H54 (cell line): ENCODE data around the gene ZFHX3.
A peak's percentile ranks its signal among the peaks of the same experiment; 100 is the strongest.

Source experiments
- DNase-seq: peaks from one replicate; pipeline ENCODE4 v3.0.0; 2011; ENCODE audit warnings: low spot score, mixed read lengths; ENCODE audit not compliant: insufficient read length
- FAIRE-seq: peaks from 3 replicates; lab custom pipeline; 2011; peaks lifted over from hg19 to GRCh38; lab: Jason Lieb, UNC
- POLR2A ChIP-seq: IDR thresholded peaks from 2 replicates; pipeline ENCODE4 v1.6.1; 2011; ENCODE audit warnings: low read depth, mild to moderate bottlenecking, low read length

ZFHX3 gene

DNA sequence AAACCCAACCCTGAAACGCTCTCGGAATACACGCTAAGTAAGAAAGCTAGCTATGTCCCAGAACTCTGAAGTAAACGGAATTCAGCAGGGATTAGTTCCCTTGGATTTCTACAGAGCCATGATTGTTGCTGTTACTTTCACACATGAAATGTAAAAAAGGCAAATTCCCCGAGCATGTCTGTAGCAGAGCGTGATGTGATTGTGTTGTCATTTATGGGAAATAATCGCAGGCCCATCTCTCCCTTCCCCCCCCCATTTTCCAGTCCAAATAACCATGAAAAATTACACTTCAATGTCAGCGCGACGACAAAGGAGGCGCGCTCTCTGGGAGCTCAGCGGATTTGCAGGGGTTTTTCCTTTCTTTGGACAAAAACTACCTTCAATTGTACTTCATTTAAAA, 209.0 kb downstream of the ZFHX3 start:
- FAIRE-seq (no peak), DNase-seq (no peak)
- TF ChIP-seq POLR2A, result no peak

DNA sequence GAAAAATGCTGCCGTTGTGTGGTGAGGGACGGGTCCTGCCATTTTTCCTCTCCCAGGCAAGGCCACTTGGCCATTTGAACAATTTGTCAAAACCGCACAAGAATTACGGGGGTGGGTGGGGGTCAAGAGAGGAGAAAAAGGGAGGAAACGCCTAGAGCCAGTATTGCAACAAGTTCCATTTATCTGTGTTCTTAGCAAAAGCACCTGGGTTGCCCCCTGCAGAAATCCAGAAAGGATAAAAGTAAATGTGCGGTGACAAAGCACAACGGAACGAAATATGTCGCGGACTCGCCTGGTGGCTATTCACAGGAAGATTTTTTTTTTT, 209.4 kb downstream of the ZFHX3 start:
- DNase-seq, result no peak
- no peak for FAIRE-seq
- TF ChIP-seq POLR2A, result no peak

DNA sequence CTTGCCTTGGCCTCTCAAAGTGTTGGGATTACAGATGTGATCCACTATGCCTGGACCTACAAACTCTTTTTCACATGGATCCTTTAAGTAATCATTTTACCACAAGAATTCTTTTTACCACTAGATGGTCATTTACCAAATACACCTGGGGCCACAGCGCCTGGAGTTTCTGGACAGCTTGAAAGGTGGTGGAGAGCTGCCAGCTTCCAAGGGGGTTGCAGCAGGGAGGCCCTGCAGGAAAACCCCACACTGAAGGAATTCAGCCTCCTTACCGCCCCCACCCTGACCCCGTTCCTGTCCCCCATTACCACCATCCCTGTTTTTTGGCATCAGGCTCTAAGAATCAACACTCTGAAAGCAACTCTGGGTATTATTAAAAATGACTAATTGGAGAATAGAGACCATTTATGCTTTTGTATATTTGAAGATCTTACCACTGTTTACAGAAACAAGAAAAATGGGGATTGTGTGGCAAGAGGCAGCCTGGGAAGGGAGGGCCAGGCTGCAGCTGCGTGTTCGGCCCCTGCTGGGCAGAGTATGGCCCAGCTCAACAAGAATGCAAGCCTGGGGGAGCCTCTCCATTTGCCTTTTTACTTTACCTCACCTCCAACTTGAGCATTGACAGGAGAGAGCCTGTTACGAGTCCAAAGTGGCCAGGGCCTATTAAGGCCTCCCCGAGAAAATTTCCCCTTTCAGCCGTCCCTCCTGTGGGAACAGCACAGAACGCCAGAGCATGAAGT, 209.9 kb downstream of the ZFHX3 start:
- DNase-seq, result no peak
- no peak for FAIRE-seq
- TF ChIP-seq POLR2A, result no peak

DNA sequence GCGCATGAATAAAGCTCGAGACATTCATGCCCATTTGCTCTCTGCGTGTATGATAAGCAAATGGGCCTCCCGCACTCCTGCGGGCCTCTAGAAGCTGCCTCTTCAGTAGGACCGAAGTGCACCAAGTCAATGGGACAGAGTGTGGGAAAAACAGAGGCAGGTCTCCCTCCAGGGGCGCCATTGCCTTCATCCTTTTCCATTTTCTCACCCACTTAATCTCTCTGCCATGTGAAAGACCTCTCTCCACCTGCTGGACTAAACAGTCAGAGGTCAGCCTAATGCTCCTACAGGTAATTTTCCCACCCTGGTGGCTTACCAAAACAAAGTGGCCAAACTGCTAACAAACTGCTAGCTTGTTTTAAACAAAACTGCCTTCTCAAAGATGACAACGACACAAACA, 210.9 kb downstream of the ZFHX3 start:
- no peak for TF ChIP-seq POLR2A
- FAIRE-seq, result no peak
- no peak for DNase-seq

DNA sequence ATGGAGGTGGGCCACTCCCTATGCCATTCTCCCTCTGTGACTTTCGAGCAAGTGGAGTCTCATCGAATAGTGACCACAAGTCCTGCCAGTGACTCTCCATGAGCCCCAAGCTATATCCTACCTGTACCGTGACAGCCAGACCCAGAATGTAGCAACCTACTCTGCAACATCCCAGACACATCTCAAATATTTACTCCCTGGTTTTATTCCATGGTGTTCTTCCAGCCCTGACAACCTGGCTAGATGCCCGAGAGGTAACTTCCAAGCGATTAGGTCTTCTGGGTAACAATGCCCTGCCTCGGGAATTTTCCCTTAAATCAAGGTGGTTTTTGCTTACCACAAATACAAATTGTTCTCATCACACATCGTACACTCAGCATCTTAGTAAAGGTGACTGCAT, 211.7 kb downstream of the ZFHX3 start:
- no peak for TF ChIP-seq POLR2A
- FAIRE-seq, result no peak

DNA sequence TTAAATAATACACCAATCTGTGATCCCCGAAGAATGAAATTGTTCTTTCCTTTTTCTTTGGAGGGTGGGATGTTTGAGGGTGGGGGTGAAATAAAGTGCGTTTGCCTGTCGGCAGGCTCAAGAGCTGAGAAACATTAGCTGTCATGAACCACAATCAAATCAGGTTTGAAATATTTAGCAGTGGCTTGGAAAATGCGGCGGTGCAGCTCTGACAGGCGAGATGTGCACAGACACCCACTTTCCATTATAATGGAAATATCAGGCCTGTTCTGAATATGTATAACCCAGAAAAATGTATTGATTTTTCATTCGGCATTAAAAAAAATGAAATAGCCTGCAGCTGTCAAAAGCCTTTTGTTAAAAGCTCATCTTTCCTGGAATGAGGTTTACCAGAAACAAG, 212.8 kb downstream of the ZFHX3 start:
- DNase-seq (no peak), FAIRE-seq (no peak)
- TF ChIP-seq POLR2A, result no peak

More for the DNA sequence above, 211.7 kb downstream of the ZFHX3 start:
- DNase-seq, result no peak

DNA sequence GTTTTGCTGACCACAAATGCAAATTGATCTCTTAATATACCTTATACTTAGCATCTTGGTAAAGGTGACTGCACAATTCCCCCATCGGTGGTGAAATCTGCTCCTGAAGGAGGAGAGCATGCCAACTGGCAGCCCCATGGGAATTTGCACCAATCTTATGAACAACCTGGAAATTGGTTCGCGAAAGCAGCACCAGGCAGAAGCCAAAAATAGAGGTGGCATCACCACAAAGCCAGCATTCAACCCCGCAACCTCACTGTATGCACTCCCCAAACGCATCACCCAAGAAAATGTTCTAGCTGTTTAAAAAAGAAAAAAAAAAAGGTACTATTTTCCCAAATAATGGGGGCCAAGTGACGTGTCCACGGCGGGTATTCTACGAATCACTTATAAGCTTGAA, 213.4 kb downstream of the ZFHX3 start:
- no peak for FAIRE-seq
- DNase-seq, result no peak
- no peak for TF ChIP-seq POLR2A

DNA sequence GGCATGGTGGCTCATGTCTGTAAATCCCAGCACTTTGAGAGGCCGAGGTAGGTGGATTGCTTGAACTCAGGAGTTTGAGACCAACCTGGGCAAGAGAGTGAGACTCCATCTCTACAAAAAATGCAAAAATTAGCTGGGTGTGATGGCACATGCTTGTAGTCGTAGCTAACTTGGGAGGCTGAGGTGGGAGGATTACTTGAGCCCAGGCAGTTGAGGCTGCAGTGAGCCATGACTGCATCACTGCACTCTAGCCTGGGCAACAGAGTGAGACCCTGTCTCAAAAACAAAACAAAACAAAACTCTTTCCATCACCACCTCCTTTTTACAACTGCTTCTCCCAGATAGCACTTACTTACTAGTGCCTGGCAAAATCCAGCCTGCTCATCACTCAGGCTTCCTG, 214.0 kb downstream of the ZFHX3 start:
- DNase-seq (no peak), FAIRE-seq (no peak)
- no peak for TF ChIP-seq POLR2A

DNA sequence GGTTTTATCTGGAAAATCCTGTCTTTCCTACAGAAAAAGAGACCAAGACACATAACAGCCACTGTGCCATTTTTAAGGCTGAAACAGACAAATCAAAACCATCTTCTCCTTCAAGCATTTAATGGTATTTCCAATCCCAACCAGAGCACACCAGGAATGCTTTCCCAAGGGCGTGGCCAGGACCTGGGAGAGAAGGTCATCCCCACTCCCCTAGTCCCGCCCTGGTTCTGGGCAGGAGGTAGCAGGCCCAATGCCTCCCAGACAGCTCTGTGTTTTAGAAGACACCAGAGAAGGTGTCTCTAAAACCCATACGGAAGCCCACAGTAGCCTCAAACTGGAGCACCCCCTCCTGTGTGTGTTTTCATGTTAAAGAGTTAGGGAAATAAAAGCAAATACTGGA, 214.4 kb downstream of the ZFHX3 start:
- TF ChIP-seq POLR2A, result no peak
- FAIRE-seq, result no peak
- DNase-seq, result no peak

DNA sequence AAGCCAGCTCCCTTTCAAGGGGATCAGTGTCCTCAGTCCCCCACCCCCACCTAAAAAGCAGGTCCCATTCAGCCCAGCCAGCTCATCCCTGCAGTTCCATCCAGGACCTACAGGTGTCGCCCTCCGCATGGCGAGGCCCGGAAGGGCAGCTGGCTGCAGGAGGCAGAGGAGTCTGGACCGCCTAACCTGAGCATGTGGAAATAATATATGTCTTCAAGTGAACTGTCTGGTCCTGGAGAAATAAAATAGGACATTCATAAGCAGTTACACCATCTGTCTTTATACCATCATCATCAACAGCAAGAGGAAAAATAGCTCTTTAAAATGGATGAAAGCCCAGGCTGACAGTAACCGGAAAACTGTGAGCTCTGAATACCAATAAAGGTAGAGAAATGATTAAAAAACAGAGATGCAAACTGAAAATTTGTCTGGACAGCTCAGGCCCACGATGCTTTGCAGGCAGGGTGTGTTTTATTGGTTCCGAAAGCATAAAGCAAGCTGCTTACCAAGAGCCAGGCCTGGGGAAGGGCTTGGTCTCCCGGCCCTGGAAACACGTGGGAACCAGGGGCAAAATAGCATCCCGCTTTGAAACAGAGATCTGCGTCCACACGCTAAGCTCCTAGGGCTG, 215.2 kb downstream of the ZFHX3 start:
- TF ChIP-seq POLR2A, result no peak
- FAIRE-seq, result no peak
- peak; percentile 69 for DNase-seq

DNA sequence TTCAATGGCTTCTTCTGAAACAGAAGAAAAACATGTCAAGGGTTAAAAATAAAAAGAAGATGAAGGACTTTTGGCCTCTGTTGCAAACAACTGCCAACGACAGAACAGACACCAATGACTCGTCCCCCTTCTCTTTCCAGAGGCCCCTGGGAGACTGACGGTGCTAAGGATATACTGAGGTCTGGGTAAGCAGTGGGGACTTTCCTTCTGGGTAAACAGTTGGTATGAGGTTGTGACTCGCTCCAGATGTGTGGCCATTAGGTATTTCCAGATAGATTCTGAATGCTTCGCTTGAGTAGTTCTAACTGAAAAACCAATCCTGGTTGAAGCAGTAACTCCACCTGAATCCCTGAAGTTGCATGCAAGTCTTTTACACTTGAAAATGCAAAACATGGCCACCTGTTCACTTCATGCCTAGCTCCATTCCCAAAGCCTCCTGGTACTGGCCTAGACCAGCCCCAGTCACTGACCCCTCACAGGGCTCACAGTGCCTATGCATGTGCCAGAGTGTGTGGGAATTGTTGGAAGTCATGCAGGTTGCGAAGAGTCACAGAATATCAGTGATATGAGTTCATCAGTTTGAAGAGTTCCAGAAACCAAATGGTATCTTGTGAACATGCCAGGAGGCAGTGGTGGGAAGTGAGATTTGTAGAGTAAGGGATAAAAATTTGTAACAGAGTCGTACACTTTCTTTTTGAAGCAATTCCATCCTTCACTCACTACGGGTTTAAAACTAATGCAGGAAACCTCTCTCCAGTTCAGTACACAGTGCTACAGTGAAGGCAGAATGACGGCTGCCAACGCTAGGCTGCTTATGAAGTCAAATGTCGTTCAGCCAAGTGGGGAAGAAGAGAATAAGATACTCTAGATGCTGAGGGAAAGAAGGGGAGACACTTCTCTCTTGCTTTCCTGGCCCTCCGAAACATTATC, 217.8 kb downstream of the ZFHX3 start:
- no peak for DNase-seq
- no peak for FAIRE-seq
- no peak for TF ChIP-seq POLR2A

DNA sequence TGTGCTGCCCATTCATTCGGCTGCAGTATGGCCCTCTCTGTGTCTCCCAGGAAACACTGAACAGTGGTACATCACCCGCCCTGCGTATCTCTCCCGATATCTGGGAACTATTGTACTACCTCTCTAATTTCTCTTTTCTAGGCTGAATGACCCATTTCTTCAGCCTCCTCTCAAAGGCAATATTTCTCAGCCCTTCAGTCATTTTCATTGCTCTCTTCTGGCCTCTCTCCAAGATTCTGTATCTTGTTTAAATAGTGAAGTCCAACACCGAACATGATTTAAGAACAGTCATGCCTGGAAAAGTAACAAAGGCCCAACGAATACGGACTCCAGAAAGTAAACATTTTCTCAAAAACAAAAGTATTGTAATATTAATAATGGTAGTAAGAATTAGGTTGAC, 220.1 kb downstream of the ZFHX3 start:
- DNase-seq (no peak), FAIRE-seq (no peak)
- no peak for TF ChIP-seq POLR2A

DNA sequence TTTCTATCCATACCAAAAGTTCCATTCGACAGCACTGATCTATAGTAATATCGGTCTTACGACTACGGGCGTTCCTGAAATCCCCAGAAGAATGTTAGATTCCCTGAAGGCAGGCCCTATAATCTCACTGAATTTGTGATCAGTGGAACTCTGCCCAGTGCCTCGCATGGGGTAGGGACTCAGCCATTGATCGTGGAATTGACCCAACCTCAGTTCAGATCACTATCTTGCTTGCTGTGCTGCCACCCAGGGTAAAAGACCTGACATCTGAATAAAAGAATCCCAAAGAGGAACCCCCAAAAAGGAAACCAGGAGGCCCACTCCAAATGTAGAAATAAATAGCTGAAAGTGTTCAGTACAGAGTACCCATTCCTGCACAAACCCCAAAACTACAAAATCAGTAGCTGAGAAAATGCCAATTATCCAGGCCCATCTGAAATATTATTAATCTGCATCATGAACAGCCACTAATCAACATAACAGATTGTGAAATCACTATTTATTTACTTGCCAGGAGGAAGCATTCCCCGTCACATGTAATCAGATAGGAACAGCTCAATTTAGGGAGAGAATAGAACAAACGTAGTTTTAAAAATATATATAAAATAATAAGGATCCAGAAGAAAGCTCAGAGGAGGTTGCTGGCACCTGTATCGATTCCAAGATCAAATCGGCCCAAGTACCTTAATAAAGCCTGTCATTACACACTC, 221.9 kb downstream of the ZFHX3 start:
- FAIRE-seq (no peak), DNase-seq (no peak)
- TF ChIP-seq POLR2A, result no peak

DNA sequence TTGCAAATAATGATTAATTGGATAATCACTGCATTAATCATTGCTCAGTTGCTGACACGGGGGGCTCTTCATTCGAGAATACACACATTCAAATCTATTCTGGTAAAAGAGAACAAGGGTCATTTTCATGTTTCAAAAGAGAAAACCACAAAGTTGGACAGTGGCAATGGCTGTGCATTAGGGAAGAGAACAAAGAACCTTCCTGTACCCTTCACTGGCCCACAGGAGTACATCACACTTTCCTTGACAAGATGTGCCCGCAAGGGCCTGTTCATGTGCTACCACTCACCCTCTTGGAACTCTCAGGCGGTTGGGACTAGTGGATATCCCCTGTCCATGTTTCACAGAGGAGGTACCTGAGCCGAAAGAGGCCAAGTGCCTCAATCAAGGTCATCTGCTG, 223.2 kb downstream of the ZFHX3 start:
- TF ChIP-seq POLR2A, result no peak
- DNase-seq (no peak), FAIRE-seq (no peak)

DNA sequence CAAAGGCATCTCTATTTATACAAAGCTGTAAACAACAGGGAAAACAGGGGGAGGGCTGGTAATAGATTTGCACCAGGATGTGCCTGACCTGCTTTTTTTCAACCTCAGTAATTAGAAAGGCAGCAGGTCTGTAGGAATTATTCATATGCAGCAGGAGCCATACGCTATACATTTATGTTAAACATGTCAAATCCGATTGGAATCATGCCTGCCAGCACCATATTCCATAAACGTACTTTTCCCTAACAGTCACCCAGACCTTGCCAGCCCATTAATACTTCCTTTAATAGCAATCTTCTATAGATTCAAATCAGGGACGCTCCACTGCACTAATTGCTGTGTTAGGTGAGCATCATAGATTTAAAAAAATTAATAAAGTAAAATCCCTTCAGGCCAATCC, 223.9 kb downstream of the ZFHX3 start:
- FAIRE-seq (no peak), DNase-seq (no peak)
- TF ChIP-seq POLR2A, result no peak
